ENCODE data around the gene TRAF3IP3.
A peak's percentile ranks its signal among the peaks of the same experiment; 100 is the strongest.

TRAF3IP3 gene

DNA sequence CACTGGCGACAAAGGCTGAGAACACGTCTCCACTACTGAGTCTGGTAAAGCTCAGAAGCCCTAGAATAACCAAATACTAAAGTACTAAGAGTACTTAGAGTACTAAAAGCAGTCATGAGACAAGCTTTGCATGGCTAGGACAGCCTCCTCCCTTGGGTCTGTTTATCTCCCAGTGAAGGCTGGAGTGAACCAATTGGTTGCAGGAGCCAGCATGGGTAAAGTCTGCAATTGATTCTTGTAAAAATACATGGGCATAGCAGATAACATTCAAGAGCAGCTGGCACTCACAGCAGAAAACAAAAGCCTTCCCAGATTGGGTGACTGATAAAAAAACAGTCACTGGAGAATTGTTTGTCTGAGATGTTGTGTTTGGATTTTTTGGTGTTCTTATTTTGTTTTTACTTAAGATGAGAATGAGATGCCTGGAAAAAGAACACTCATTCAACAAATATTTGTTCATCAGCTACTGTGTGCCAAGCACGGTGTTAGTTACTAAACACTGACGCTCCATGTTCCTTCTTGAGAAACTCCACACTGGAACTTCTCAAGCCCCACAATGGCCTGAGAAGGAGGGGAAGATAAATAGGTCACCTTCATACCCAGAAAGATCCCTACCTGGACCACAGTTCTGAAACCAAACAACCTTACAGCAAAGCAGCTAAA lies 46.4 kb downstream of the TRAF3IP3 start:
- no peak for DNase-seq (ENCODE audit: low spot score)

DNA sequence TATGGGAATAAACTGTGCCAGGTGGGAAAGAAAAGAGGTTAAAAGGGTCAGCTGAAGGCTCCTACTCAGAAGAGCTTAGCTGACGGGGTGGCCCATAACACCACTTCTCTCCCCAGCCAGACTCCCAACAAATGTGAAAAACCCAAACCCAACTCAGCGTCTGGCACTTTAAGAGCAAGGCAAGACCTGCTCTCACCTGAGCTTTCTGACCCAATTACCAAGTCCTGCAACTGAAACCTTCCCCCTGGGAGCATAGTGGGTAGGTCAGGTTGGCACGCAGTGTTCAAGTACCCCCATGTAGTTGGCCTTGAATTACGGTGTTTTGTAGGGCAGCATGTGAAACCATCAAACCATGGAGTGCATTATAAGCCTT lies 46.9 kb downstream of the TRAF3IP3 start:
- DNase-seq (ENCODE audit: low spot score), result no peak

DNA sequence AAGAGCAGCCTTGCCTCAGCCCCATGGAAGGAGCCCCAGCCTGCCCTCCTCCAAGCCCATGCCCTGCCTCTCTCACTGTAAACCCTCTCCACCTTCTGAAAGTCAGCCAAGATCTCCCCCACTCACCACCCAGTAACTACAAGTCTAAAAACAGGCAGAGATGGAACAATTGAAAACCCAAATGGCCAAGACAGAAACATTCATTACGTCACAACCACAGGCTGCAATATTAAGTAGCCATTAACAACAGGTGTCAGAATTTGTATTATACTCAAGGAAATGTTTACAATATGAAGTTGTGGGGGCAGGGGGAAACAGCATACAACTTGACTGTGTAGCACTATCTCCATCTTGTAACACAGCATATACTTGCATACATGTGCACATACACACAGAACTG lies 47.7 kb downstream of the TRAF3IP3 start:
- DNase-seq (ENCODE audit: low spot score), result no peak

DNA sequence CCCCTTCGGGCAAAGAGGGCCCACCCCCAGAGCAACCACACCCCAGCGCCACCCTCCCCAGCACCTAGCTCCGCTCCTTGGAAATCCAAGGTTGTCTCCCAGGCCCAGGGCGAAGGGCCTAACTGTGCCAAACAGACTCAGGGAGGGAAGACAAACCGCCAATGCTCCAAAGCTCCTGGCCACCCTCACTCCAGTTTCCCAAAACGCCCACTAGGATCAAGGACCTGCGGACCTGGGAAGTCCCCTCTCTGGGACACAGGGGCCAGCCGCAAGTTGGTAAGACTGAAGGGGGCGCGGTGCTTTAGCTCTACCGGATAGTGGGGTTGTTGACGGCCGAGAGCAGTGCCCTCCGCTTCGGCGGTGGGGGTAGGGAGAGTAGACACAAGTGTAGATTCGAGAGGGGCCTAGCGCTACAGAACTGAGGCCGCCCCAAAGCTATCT lies 49.5 kb downstream of the TRAF3IP3 start:
- DNase-seq (ENCODE audit: low spot score), result no peak

DNA sequence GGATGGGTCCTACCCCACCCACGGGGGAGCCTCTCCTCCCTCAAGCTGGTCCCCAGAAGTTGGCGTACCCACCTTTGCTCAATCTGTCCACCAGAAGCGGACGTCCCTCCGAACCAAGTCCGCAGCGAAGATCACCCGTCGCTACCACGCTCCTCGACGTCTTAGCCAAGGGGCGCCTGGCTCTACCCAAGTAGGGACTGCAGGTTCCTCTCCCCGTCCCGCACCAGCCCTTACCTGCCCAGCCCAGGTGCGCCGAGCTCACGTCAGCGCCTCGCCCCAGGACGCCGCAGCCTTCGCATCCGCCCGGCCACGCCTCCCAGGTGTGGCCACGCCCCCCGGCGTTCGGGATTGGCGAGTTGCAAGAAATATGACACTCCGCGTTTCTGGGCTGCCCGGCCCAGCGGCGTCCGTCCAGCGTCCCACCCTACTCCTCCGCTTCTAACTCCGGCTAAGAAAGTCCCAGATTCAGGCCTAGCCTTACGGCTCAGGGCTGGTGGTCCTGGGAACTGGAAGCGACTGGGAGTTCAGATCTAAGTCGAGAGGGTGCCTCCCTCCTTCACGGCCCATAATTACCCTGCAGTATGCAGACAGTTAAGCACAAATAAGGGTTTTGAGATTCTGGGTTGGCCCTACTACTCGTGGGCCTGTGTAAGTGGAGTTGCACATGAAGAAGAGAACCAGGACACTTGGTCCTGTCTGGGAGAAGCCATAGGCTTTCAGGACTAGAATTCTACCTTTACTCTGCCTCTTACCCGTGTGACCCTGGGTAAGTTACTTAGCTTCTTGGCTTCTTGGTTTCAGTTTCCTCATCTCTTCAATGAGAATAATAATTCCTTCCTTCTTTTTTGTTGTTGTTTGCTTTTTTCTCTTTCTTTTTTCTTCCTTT lies 50.3 kb downstream of the TRAF3IP3 start, which contains the start of gene IRF6:
TSS of gene IRF6 (minus strand) at position 268 of the 886 bp plus-strand sequence. CDS start 4,729 bp downstream, outside the sequence.
- DNase-seq (ENCODE audit: low spot score), result peak; percentile 19

DNA sequence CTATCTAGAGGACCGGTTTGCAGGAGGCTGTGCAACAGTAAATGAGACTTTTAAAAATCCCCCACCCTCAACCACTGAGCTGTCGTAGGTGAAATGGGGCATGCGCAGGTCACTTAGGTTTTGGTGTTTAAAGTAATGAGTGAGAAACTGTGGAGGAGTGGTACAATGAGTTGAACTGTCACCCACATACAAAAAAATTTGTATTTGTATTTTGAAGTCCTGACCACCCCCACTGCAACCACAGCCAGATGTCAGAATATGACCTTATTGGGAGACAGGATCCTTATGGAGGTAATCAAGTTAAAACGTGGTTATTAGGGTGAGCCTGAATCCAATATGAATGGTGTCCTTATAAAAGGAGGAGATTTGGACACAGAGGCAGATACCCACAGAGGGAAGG lies 51.7 kb downstream of the TRAF3IP3 start:
- DNase-seq (ENCODE audit: low spot score), result no peak

DNA sequence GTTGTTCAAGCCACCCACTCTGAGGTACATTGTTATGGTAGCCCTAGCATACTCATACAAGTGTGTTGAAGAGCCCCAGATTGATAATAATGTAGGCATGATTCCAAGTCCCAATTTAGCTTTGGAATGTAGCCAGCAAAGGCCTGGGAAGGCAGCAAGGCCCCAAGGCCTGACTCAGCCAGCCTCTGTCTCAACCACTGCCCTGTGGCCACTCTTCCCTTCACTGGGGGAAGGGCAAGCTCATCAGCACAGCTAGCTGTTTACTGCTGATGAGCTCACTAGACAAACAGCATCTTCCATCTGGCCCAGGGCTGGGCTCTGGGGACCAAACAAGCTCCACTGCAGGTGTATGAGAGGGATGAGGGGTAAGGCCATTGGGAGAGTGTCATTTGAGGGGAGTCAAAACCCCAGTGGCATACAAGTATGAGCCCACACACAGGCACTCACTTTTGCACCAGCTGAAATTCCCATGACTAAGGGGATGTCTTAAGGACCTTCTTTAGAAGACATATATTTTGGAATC lies 52.3 kb downstream of the TRAF3IP3 start:
- no peak for DNase-seq (ENCODE audit: low spot score)

DNA sequence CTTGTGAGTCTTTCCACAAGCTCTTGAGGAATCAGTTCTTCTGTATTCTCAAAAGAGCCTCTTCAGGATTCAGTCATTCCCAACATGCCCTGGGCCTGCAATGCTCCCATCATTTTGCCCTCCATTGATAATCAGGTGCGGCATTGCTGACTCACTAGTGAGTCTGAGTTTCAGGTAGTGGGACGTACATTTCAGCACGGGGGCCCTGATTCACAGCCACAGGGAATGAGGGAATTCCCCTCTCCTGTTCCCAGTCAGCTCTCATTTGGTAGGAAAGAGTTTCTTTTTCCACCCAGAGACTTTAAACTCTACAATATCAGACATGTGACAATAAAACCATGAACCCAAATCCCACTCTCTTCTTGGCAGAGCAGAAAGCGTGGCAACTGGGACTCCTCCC lies 53.8 kb downstream of the TRAF3IP3 start:
- no peak for DNase-seq (ENCODE audit: low spot score)

DNA sequence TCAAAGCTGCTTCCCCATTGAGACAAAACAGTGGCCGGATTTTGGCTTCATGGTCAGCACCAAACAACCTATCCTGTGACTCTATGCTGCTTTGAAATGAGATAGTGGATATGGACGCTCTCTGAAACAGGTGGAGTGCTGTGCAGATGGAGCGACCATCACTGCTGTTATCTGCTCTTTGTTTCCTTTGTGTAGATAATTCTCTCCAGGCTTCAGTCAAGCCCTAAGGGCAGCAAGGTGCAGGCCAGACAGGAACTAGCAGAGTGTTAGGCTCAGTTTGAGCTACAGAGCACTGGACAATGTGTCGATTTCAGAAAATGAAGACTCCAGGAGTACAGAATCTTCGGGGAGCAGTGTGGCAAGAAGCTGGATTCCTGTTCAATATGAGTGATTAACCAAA lies 54.9 kb downstream of the TRAF3IP3 start:
- DNase-seq (ENCODE audit: low spot score), result no peak

DNA sequence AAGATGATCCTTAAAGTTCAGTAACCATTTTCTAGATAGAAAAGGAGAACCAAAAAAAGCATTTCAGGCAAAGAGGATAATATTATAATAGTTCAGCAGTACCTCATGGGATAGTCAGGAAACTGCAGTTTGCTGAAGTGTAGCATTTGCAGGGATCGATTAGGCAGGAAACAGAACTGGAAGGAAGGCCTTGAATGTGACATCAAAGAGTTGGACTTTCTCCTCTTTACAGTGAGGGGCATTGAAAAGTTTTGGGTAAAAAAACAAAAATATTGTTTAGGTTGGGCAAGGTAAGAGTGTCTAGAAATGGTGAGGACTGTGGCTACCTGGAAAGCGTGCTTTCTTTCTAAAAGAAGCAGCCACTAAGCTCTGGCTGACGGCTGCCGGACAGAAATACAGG lies 58.0 kb downstream of the TRAF3IP3 start:
- DNase-seq (ENCODE audit: low spot score), result no peak

DNA sequence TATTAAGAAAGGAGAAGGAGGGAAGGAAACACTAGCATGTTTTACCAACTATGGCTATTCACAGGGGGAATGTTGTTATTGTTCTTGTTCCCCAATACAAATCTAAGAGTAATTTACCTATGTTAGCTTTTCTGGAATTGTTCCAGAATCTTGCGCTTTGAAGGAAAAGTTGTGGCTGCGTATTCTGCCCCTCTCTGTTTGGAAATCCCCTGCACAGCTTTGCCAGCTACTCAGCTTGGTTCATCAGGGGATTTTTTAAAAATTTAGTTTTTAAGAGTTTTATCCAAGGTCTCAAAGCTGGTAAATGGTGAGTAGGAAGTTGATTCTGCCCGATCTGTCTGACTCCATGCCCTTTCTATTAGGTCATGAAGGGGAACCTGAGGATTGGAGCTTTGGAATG lies 59.6 kb downstream of the TRAF3IP3 start:
- DNase-seq (ENCODE audit: low spot score), result no peak

DNA sequence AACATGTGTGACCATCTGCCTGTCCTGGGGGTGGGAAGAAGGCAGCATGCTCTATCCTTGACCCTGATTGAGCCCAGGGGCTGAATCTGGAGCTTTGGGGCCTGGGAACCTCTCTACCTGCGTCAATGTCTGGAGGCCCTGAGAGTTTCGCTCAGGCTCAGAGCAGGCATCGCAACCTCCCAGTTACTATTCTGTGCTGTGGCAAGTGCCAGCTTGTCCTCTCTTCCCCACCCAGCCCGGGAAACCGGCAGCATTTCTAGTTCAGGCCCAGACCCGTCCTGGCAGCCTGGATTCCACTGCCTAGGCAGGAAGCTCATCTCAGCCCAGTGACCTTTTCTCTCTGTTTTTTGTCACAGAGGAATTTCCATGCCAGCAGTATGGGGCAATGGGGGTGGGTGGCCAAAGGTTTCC lies 60.1 kb downstream of the TRAF3IP3 start:
- DNase-seq (ENCODE audit: low spot score), result no peak

DNA sequence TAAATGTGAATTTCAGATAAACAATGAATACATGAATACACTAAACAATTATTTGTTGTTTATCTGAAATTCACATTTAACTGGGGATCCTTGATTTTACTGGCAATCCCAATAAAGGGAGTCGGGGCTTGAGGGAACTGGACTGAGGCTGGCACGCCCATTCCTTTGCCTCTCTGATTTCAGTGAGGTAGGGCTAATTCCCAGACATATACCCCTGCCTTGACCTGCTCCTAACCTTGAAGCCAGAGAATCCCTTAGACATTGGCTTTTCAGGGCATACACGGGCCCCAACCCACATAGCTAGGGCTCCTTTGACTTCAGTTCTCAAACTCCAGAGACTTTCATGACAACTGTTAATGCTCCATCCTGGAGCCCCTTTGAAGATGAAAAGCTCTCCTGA lies 61.1 kb downstream of the TRAF3IP3 start:
- no peak for DNase-seq (ENCODE audit: low spot score)

DNA sequence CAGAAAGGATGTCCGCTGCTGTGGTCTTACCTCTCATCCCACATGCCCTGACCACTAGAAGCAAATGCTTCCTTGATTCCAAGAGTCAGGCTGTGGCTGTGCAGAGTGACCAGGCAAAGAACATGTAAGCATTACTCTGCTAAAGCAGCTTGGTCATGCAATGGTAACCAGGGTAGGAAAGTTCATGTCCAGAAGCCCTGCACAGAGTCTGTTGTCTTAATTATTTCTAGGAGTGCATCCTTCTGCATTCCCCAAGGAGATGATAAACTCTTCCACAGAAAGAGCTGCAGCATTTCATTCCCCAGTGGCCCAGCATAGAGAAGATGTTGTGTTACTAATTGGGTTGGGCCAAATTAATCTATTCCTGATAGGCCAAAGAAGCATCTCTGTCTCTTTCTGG lies 61.8 kb downstream of the TRAF3IP3 start:
- DNase-seq (ENCODE audit: low spot score), result no peak

DNA sequence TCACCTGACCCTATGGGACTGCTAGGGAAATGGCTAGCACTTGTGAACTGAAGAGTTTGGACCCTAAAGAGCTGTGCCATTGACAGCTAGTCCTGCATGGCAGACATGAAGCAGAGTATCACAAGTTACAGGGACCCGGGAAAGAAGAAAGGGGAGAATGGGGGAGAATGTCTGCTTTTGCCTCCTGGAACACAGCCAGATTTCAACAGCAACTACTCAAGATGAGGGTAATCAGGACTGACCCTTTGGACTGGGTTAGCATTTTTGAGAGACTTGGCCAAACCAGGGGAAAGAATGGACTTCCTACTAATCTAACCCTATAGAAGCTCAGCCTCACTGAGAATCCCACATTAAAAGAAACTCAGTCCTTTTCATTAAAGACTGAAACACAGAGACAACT lies 63.2 kb downstream of the TRAF3IP3 start:
- no peak for DNase-seq (ENCODE audit: low spot score)

DNA sequence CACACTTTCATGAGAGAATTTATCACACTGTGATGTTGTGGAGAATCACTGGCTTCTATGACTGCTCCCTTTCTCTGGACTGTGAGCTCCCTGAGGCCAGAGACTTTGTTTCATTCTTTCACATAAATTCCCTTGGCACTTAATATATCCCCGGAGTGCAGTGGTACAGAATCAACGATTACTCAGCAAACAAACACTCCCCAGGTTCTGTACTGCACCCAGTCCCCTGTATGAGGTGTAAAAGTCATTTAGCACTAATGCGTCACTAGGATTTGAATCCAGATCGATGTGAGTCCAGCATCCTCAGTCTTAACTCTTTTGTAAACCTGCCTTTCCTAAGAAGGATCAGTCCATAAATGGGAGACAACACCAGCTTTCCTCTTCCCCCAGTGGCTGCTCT lies 65.1 kb downstream of the TRAF3IP3 start:
- DNase-seq (ENCODE audit: low spot score), result no peak

DNA sequence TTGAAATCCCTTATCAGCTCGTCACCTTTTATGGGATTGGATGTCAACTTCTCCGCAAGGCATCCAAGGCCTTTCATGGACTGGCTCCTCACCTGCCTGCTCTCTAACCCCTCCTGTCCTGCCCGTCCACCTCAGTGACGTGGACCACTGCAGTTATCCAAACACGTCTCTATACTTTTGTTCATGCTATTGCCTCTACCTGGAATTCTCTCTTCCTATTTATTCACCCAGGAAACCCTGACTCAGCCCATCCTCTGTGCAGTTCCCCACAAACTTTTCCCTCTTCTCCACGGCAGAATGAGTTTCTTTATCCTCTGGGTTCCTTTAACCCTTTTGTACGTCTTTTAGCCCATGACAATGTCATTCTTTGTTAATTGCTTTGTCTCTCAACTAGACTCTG lies 66.9 kb downstream of the TRAF3IP3 start:
- DNase-seq (ENCODE audit: low spot score), result no peak

DNA sequence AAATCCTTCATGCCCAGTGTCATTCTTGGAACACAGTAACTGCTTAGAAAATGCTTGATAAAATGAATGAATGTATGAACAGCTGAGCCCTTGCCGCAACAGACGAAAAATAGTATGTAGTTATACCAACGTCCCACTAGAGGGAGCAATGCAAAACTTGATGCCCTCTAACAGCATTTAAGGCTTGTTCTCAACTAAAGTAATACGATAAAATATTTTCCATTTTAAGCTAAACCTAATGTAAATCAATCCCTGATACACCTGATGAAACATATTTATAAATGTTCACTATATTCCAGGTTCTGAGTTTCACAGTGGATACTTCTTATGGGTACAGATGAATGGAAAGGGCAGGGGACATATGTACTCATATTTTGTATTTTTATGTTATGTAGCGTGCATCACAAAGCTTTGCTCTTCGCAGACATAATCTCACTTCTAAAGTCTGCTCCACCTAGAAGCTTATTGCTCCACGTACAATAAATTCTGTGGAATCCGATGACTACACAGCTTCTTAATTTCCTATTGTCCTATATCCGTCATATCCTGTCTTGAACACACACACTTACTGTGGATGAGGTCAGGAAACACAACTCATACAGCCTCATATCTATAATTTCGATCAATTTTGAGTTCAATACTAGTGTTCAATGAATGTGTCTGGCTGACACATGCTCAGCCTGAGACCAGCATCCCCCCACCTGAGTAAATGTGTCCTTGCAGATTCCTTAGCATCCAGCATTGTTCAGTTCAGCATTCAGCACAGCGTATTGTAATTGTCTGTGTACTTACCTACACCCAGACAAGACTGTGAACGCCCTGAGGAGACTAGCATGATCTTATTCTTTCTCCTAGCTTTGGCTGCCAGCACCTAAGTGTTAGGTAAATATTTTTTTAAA lies 67.5 kb downstream of the TRAF3IP3 start:
- no peak for DNase-seq (ENCODE audit: low spot score)

DNA sequence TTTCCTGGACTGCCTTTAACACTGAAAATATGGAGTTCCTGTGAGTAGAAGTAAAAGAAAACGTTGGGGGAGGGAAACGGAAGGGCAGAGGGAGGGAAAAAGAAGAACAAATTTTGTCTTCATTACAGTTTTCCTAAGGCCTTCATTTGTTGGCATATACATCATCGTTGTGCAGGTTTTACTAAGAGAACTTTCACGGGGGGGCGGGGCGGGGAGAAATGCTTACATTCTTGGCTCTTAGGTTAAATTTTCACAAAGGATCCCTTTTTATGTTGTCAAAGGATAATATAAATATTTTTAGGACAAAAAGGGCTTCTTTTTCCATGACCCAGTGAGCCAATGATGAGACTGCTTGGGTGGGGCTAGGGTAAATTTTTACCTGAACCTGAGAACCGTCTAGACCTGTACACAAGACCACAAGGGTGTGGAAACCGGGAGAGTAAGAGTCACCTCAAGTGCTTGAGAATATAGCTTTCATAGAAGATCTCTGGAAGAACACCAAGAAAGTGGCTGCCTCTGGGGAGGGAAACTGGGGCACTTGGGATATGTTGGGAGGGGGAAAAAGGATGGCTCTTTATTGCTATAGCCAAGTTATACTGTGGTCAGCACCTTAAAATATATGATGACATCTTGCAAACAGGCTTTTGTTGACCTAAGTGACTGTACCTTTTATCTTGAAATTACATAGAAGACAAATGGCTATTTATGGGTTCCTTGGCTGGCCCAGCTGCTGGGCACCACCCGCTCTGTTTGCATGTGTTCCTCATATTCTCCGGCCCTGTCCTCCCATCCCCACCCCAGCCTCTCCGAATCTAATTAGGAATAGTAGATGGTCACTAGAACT lies 70.0 kb downstream of the TRAF3IP3 start:
- no peak for DNase-seq (ENCODE audit: low spot score)

DNA sequence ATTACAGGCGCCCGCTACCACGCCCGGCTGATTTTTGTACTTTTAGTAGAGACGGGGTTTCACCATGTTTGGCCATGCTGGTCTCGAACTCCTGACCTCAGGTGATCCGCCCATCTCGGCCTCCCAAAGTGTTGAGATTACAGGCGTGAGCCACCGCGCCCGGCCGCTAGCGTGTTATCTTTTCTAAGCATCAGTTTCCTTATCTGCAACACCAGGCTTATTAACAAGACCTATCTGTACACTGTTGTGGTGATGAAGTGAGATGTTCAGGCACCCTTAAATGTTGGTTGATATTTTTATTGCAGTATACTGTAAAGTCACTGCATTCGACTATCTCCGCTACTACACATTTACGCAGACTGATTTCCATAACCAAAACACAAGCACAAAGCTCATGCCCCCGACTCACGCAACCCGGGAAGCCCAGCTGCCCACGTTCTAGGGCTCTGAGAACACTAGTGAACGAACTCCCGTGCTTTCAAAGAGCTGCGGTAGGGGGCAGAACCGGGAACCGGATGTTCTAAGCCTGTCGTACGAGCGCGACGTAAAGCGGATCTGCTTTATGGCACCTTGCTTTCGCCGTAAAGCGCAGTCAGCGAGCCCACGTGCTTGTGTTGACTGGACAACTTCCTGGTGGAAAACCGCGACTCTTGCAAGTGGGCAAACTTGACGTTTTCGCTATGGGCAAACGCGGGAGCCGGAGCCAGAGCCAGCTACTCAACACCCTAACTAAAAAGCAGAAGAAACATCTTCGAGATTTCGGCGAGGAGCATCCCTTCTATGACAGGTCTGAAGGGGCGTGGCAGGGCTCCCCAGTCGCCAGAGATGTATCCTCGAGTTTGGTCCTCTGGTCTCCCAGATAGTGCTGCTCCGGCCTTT lies 71.8 kb downstream of the TRAF3IP3 start, which contains the start of gene UTP25:
TSS of gene UTP25 (plus strand) at position 589 of the 879 bp plus-strand sequence. CDS start at position 681, 92 bp downstream.
- DNase-seq (ENCODE audit: low spot score), result peak; percentile 28
